Right lobe of liver (tissue), 4 donors: Measurements from ENCODE around the gene CC2D2A.

Source experiments
- POLR2A ChIP-seq: fragments of 450-650 bp; IDR thresholded peaks from one replicate; pipeline ENCODE4 v1.6.1; 2017; ENCODE audit warnings: antibody characterized with exemption, mild to moderate bottlenecking
- TF ChIP-seq, protein P1 (sequence below), 4 donors: fragments of 200-600 bp in 3 of 4; fragments of 450-650 bp in 1 of 4; IDR thresholded peaks; one replicate each; pipeline versions ENCODE4 v1.5.1 to v1.8.0; 2016 to 2022; ENCODE audit warnings: antibody characterized with exemption in 4 of 4, mild to moderate bottlenecking in 2 of 4
- donor health status: DM: no; HTN: no; CAD: no.
- donor health status: DM: no; HTN: no; CAD: no.
- donor health status: DM: no; HTN: yes; CAD: no.

DNA sequence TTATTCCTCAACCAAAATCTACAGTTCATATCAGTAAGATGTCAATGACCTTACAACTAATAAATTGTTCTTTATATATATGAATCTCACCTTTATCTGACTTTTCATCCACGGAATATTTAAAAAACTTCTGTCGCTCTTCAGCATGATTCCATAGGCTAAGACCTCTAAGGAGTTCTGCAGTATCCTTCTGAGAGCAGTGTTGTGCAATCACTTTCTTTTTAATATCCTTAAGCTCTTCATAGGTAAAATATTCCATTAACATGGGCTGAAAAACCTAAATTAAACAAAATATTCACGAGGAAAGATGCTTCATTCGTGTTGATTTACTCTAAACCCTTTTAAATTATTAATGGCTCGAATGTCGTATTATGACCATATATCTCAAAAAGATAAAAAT is 168.7 kb downstream of the CC2D2A start:
- TF ChIP-seq, protein P1, sequence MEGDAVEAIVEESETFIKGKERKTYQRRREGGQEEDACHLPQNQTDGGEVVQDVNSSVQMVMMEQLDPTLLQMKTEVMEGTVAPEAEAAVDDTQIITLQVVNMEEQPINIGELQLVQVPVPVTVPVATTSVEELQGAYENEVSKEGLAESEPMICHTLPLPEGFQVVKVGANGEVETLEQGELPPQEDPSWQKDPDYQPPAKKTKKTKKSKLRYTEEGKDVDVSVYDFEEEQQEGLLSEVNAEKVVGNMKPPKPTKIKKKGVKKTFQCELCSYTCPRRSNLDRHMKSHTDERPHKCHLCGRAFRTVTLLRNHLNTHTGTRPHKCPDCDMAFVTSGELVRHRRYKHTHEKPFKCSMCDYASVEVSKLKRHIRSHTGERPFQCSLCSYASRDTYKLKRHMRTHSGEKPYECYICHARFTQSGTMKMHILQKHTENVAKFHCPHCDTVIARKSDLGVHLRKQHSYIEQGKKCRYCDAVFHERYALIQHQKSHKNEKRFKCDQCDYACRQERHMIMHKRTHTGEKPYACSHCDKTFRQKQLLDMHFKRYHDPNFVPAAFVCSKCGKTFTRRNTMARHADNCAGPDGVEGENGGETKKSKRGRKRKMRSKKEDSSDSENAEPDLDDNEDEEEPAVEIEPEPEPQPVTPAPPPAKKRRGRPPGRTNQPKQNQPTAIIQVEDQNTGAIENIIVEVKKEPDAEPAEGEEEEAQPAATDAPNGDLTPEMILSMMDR (IDR thresholded peaks at IDR 0.05): no peak
- TF ChIP-seq POLR2A: no peak
